GM23248 (cell line): ENCODE results near the gene WDR64. TPM values are rescaled to one million over a fixed set of nuclear protein-coding genes. Genes with fewer than 3 reads are reported as not detected.
"Not testable (repeated sequence)": the region's sequence is repeated elsewhere in the genome, so short reads cannot be mapped to it uniquely, and the experiment has no call there.

Experiments used
- DNase-seq: peaks from one replicate; pipeline ENCODE4 v3.0.0-alpha.2; 2015
- H2AFZ ChIP-seq: fragments of 200-600 bp; sonication (generic); 2 replicates; pipeline ENCODE4 v1.6.1; 2016; ENCODE audit warnings: antibody characterized with exemption
- H3F3A ChIP-seq: fragments of 200-600 bp; sonication (generic); 2 replicates; pipeline ENCODE4 v1.6.1; 2016; ENCODE audit warnings: mild to moderate bottlenecking, antibody characterized with exemption, mixed run types; ENCODE audit not compliant: insufficient read depth
- H3K27ac ChIP-seq: fragments of 200-600 bp; sonication (generic); 2 replicates; pipeline ENCODE4 v1.5.1; 2016; ENCODE audit warnings: mild to moderate bottlenecking
- H3K27me3 ChIP-seq: fragments of 200-600 bp; sonication (generic); replicated peaks from 2 replicates; pipeline ENCODE4 v1.6.1; 2016; ENCODE audit warnings: mild to moderate bottlenecking; ENCODE audit not compliant: insufficient read depth
- H3K36me3 ChIP-seq: fragments of 200-600 bp; sonication (generic); 2 replicates; pipeline ENCODE4 v1.6.1; 2016; ENCODE audit warnings: low read depth, mild to moderate bottlenecking
- H3K4me1 ChIP-seq: fragments of 200-600 bp; sonication (generic); 2 replicates; pipeline ENCODE4 v1.6.1; 2016; ENCODE audit warnings: mild to moderate bottlenecking; ENCODE audit not compliant: insufficient read depth
- H3K4me2 ChIP-seq: fragments of 200-600 bp; sonication (generic); one replicate; pipeline ENCODE4 v1.6.1; 2016; ENCODE audit warnings: mild to moderate bottlenecking; ENCODE audit not compliant: unreplicated experiment
- H3K4me3 ChIP-seq: fragments of 200-600 bp; sonication (generic); 2 replicates; pipeline ENCODE4 v1.5.1; 2016; ENCODE audit warnings: mild to moderate bottlenecking
- H3K79me2 ChIP-seq: fragments of 200-600 bp; sonication (generic); 2 replicates; pipeline ENCODE4 v1.6.1; 2016; ENCODE audit warnings: mild to moderate bottlenecking; ENCODE audit not compliant: insufficient read depth
- H3K9ac ChIP-seq: fragments of 200-600 bp; sonication (generic); 2 replicates; pipeline ENCODE4 v1.6.1; 2016; ENCODE audit warnings: mild to moderate bottlenecking
- H3K9me2 ChIP-seq: fragments of 200-600 bp; sonication (generic); 2 replicates; pipeline ENCODE4 v1.6.1; 2016; ENCODE audit warnings: mixed run types, mild to moderate bottlenecking, moderate library complexity; ENCODE audit not compliant: insufficient read depth
- H3K9me3 ChIP-seq: fragments of 200-600 bp; sonication (generic); one replicate; pipeline ENCODE4 v1.6.1; 2017; ENCODE audit warnings: low read depth
- H4K20me1 ChIP-seq: fragments of 200-600 bp; sonication (generic); 2 replicates; pipeline ENCODE4 v1.6.0; 2016; ENCODE audit not compliant: insufficient read depth
- EZH2 ChIP-seq: fragments of 200-600 bp; sonication (generic); IDR thresholded peaks from 2 replicates; pipeline ENCODE4 v1.6.1; 2018; ENCODE audit warnings: antibody characterized with exemption, mild to moderate bottlenecking; ENCODE audit not compliant: insufficient read depth, poor library complexity, severe bottlenecking
- EZH2phosphoT487 ChIP-seq: fragments of 200-600 bp; sonication (generic); IDR thresholded peaks from 2 replicates; pipeline ENCODE4 v1.6.1; 2018; ENCODE audit warnings: antibody characterized with exemption, moderate library complexity, mild to moderate bottlenecking, low read depth; ENCODE audit not compliant: insufficient read depth
- WGBS, 2 experiments: methylation state at CpG; one replicate each; pipeline ENCODE4 v1.1.6; 2015 to 2017; ENCODE audit warnings: low lambda C conversion rate in 2 of 2, low coverage in 1 of 2; ENCODE audit errors: missing lambda C conversion rate in 2 of 2; 5-methylcytosine and 5-hydroxymethylcytosine counted together
- in situ Hi-C: fragments of 300-500 bp; cut with MboI; formaldehyde crosslinking; loops from 2 replicates; pipeline ENCODE4 v1.15.0; 2020
- polyA plus RNA-seq: library from polyadenylated mRNA; unstranded; fragments of >200 nt; fragmentation: Nextera tagmentation; extraction: Ambion mirVana; gene quantifications from 2 replicates; pipeline ENCODE4 v1.2.1, GENCODE V29; 2016
- total RNA-seq: library from RNA; depleted of rRNA; stranded (reverse); fragments of >200 nt; shearing (Covaris generic); gene quantifications from 2 replicates; pipeline ENCODE4 v1.2.3, GENCODE V29; 2014

Gene WDR64
- total and polyA plus RNA-seq, 2 experiments from 2014 or later: not detected

DNA sequence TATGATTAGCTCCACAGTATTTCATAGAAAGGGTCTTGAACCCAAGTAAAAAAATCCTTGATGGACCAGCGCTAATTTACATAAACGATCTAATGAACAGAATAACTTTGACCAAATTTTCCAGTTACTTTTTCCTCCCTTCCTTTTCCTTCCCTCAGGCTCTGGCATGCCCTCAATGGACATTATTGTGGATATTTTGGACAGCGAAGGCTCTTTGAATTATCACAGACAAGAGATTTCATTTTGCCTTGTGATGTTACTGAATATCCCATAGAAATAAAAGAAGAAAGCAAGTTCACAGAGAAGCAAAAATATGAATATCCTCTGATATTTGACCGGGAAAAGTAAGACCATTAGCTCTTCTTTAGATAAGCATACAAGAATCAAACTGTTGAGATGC lies 135.6 kb downstream of the WDR64 start:
- Histone ChIP-seq H3K4me3 (no peak overlapping the region), H3K4me1 (no peaks in the 10 kb centered on the region), H3F3A (no peaks in the 10 kb centered on the region), H3K79me2 (no peaks in the 10 kb centered on the region), H3K27me3 (no peaks in the 10 kb centered on the region), H3K36me3 (no peaks in the 10 kb centered on the region), H4K20me1 (no peaks in the 10 kb centered on the region), H3K4me2 (no peak overlapping the region), H3K9ac (no peak overlapping the region), H3K9me3 (no peaks in the 10 kb centered on the region), H3K9me2 (no peaks in the 10 kb centered on the region), H3K27ac (no peak overlapping the region), H2AFZ (no peak overlapping the region)
- TF ChIP-seq EZH2phosphoT487 (no peak), EZH2 (no peak)
- in situ Hi-C loops: no loop called here
- DNase-seq: no peak
- WGBS, 2 experiments: 43 to 48% methylated on average over 4 of the region's 4 CpGs

DNA sequence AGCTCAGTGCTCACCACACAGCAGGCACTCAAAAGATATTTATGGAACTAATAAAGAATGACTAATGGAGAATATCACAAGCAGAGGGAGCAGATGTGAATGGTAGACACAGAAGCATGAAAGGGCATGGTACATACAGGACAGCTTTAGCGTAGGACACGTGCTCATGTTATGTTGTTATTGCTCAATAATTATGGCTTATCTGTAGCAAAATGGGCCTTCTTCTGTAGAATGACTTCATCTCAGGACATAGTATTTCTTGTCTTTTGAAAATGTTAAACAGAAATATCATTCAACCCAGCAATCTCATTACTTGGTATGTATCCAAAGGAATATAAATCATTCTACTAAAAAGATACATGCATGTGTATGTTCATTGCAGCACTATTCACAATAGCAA lies 137.0 kb downstream of the WDR64 start:
- H3K9me2 ChIP-seq: no peaks in the 10 kb centered on the region
- DNase-seq: no peak
- H3K9ac ChIP-seq: no peak overlapping the region
- H3K36me3 ChIP-seq: no peaks in the 10 kb centered on the region
- no peaks in the 10 kb centered on the region for H3K27me3 ChIP-seq
- no peak overlapping the region for H3K4me3 ChIP-seq
- H3K4me1 ChIP-seq: no peaks in the 10 kb centered on the region
- TF ChIP-seq EZH2 (no peak), EZH2phosphoT487 (no peak)
- H3F3A ChIP-seq: no peaks in the 10 kb centered on the region
- H2AFZ ChIP-seq: no peak overlapping the region
- no peaks in the 10 kb centered on the region for H4K20me1 ChIP-seq
- H3K27ac ChIP-seq: no peak overlapping the region
- H3K4me2 ChIP-seq: no peak overlapping the region
- WGBS, 2 experiments: 3 to 8% methylated on average over 2 of the region's 2 CpGs
- H3K79me2 ChIP-seq: no peaks in the 10 kb centered on the region
- H3K9me3 ChIP-seq: no peaks in the 10 kb centered on the region
- in situ Hi-C loops: no loop called here

GRCh38 chr1:241799416-241799815 lies 147.3 kb downstream of the WDR64 start:
- Histone ChIP-seq H3K9ac (no peak overlapping the region), H3K79me2 (no peaks in the 10 kb centered on the region), H4K20me1 (no peaks in the 10 kb centered on the region), H3F3A (no peaks in the 10 kb centered on the region), H3K9me2 (no peaks in the 10 kb centered on the region), H3K4me2 (peak overlapping the region; percentile 9), H3K27me3 (no peaks in the 10 kb centered on the region), H3K27ac (no peak overlapping the region), H3K4me1 (no peaks in the 10 kb centered on the region), H3K36me3 (no peaks in the 10 kb centered on the region), H3K4me3 (no peak overlapping the region), H2AFZ (no peak overlapping the region), H3K9me3 (no peaks in the 10 kb centered on the region)
- peak; percentile 65 for DNase-seq
- WGBS, 2 experiments: 40 to 63% methylated on average over 1 of the region's 1 CpG
- TF ChIP-seq EZH2 (no peak), EZH2phosphoT487 (no peak)
- in situ Hi-C loops: no loop called here

- H3K36me3 ChIP-seq: no peaks in the 10 kb centered on the region
- in situ Hi-C loops: no loop called here
- no peak overlapping the region for H3K4me2 ChIP-seq
- H3K9ac ChIP-seq: no peak overlapping the region
- no peaks in the 10 kb centered on the region for H3K27me3 ChIP-seq
- H3K9me2 ChIP-seq: no peaks in the 10 kb centered on the region
- WGBS, 2 experiments: 51% methylated on average over 3 of the region's 3 CpGs
- H3K79me2 ChIP-seq: no peaks in the 10 kb centered on the region
- no peaks in the 10 kb centered on the region for H3K9me3 ChIP-seq
- TF ChIP-seq EZH2: no peak
- TF ChIP-seq EZH2phosphoT487: no peak
- peak; percentile 23 for DNase-seq
- no peak overlapping the region for H3K27ac ChIP-seq
- H4K20me1 ChIP-seq: no peaks in the 10 kb centered on the region
- no peaks in the 10 kb centered on the region for H3F3A ChIP-seq
- no peak overlapping the region for H3K4me3 ChIP-seq
- H2AFZ ChIP-seq: no peak overlapping the region
- no peaks in the 10 kb centered on the region for H3K4me1 ChIP-seq
Measured at GRCh38 chr1:241800640-241801039, 148.6 kb downstream of the WDR64 start.

DNA sequence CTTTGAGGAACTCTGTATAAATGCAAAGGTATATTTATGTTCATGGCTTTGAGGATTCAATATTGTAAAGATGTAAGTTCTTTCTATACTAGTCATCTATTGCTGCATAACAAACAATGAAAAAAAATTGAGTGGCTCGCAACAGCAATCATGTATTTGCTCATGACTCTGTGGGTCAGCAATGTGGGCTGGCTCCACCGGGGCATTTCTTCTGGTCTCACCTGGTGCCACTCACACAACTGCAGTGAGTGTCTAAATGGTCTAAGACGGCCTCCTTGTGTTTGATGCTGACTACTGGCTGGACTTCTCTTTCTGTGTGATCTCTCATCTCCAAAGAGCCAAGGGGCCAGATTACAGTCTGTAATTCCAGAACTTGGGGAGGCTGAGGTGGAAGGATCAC lies 150.8 kb downstream of the WDR64 start:
- no peak overlapping the region for H3K4me2 ChIP-seq
- no peak for DNase-seq
- no peaks in the 10 kb centered on the region for H3K9me3 ChIP-seq
- no peaks in the 10 kb centered on the region for H3K36me3 ChIP-seq
- no peaks in the 10 kb centered on the region for H3K79me2 ChIP-seq
- 45 to 66% methylated on average over 3 of the region's 3 CpGs for WGBS, 2 experiments
- no peaks in the 10 kb centered on the region for H3K4me1 ChIP-seq
- no peaks in the 10 kb centered on the region for H3F3A ChIP-seq
- H3K27ac ChIP-seq: no peak overlapping the region
- H3K9ac ChIP-seq: no peak overlapping the region
- H2AFZ ChIP-seq: no peak overlapping the region
- H3K4me3 ChIP-seq: no peak overlapping the region
- in situ Hi-C loops: no loop called here
- TF ChIP-seq EZH2phosphoT487 (no peak), EZH2 (no peak)
- no peaks in the 10 kb centered on the region for H3K27me3 ChIP-seq
- H3K9me2 ChIP-seq: no peaks in the 10 kb centered on the region
- H4K20me1 ChIP-seq: no peaks in the 10 kb centered on the region

GRCh38 chr1:241804706-241805105 lies 152.6 kb downstream of the WDR64 start:
- 52 to 57% methylated on average over 4 of the region's 4 CpGs for WGBS, 2 experiments
- H4K20me1 ChIP-seq: not testable (repeated sequence)

More at GRCh38 chr1:241804706-241805105, 152.6 kb downstream of the WDR64 start:
- H3K27ac ChIP-seq, H3K9me3 ChIP-seq, H3K27me3 ChIP-seq, H3K79me2 ChIP-seq, H3K4me3 ChIP-seq, in situ Hi-C loops, H3K4me2 ChIP-seq, H3K9me2 ChIP-seq, H3K36me3 ChIP-seq, H3K9ac ChIP-seq, H3F3A ChIP-seq, DNase-seq, H2AFZ ChIP-seq, H3K4me1 ChIP-seq: not testable (repeated sequence)
